ENCODE data around the gene L2HGDH. TPM values are rescaled to one million over a fixed set of nuclear protein-coding genes. Genes with fewer than 3 reads are reported as not detected.

The L2HGDH gene
- total RNA-seq, 1 experiment from 2014 or later = 16.9 TPM

DNA sequence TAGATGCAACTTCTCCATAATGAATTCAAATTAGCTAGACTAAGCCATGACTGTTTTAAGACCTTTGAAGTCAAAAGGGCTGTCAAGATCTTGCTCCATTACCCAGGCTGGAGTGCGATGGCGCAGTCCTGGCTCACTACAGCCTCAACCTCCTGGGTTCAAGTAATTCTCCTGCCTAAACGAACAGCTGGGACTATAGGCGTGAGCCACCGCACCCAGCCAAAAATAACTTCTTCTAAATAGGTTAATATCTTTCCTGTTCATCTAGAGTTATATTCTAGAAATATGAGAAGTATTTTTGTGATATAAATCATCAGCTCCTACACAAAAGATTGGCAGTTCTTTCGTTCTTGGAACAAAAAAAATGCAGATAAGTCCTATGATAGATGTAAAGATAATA, 41.1 kb downstream of the L2HGDH start:
- CTCF ChIA-PET = no interaction called here

GRCh38 chr14:50265029-50265428, 47.0 kb downstream of the L2HGDH start:
- ATAC-seq (no peak), DNase-seq (ENCODE audit: low read depth, low spot score) (no peak)
- intact Hi-C loops (cut with micrococcal nuclease) = no loop called here
- Histone ChIP-seq H3K27me3 (ENCODE audit: insufficient read depth, low read length) (no peaks in the 10 kb centered on the region), H4K20me1 (ENCODE audit: insufficient read depth) (no peaks in the 10 kb centered on the region), H3K9me2 (ENCODE audit: insufficient read depth) (no peaks in the 10 kb centered on the region), H3K9ac (ENCODE audit: low read length) (no peak overlapping the region), H3K4me2 (ENCODE audit: low read length) (no peak overlapping the region), H3K4me1 (ENCODE audit: control insufficient read depth in 1 of 2, insufficient read depth in 2 of 2, low read length in 2 of 2) (no peaks in the 10 kb centered on the region), H3K36me3 (ENCODE audit: control insufficient read depth in 1 of 2, insufficient read depth in 2 of 2, low read length in 2 of 2) (peaks cover 4 to 8% of the 10 kb centered on the region in 2 experiments; a peak in 2 of 4 replicates), H3K4me3 (replicated peaks in 1 of 2; ENCODE audit: low read depth in 1 of 2, low read length in 2 of 2) (no peak overlapping the region), H3K79me2 (ENCODE audit: insufficient read depth, low read length) (no peaks in the 10 kb centered on the region), H3K9me3 (ENCODE audit: control insufficient read depth in 1 of 2, insufficient read depth in 1 of 2, low read depth in 1 of 2, low read length in 2 of 2) (no peaks in the 10 kb centered on the region), H2AFZ (ENCODE audit: low read depth, low read length, poor library complexity, severe bottlenecking) (no peak overlapping the region), H3K27ac (ENCODE audit: low read depth, low read length) (no peak overlapping the region)
- TF ChIP-seq SIN3A (IDR thresholded peaks at IDR 0.05; ENCODE audit: low read depth) (no peak), EGR1 (IDR thresholded peaks at IDR 0.05; ENCODE audit: low read depth) (no peak), ZFX (IDR thresholded peaks at IDR 0.05) (no peak), TCF7L2 (IDR thresholded peaks at IDR 0.05; ENCODE audit: borderline replicate concordance, extremely low read depth, insufficient read depth, insufficient read length) (no peak), CBX3 (IDR thresholded peaks at IDR 0.05; ENCODE audit: low read depth) (no peak), ZBTB33 (IDR thresholded peaks at IDR 0.05; ENCODE audit: extremely low read depth, insufficient replicate concordance, low read length) (no peak), YY1 (IDR thresholded peaks at IDR 0.05; ENCODE audit: extremely low read depth, insufficient replicate concordance, low read depth, low read length) (no peak)
- BruUV-seq (replicated peaks) = no TSS peak
- CTCF ChIA-PET = no interaction called here
- RAD21 ChIA-PET (ENCODE audit: low non-redundant PET in 1 of 2, low total read pairs in 2 of 2, uncharacterized antibody in 2 of 2, unreplicated experiment in 2 of 2) = no interaction called here
- POLR2A ChIA-PET = no interaction called here

More for the DNA sequence above, 41.1 kb downstream of the L2HGDH start:
- Histone ChIP-seq H3K9me3 (ENCODE audit: control insufficient read depth in 1 of 2, insufficient read depth in 1 of 2, low read depth in 1 of 2, low read length in 2 of 2) (no peaks in the 10 kb centered on the region), H3K27me3 (ENCODE audit: insufficient read depth, low read length) (no peaks in the 10 kb centered on the region), H3K9ac (ENCODE audit: low read length) (no peak overlapping the region), H4K20me1 (ENCODE audit: insufficient read depth) (no peaks in the 10 kb centered on the region), H3K36me3 (ENCODE audit: control insufficient read depth in 1 of 2, insufficient read depth in 2 of 2, low read length in 2 of 2) (peaks cover 0 to 6% of the 10 kb centered on the region in 2 experiments; a peak in 1 of 4 replicates), H3K4me2 (ENCODE audit: low read length) (no peak overlapping the region), H3K4me3 (replicated peaks in 1 of 2; ENCODE audit: low read depth in 1 of 2, low read length in 2 of 2) (no peak overlapping the region), H3K4me1 (ENCODE audit: control insufficient read depth in 1 of 2, insufficient read depth in 2 of 2, low read length in 2 of 2) (no peaks in the 10 kb centered on the region), H3K27ac (ENCODE audit: low read depth, low read length) (no peak overlapping the region), H3K9me2 (ENCODE audit: insufficient read depth) (no peaks in the 10 kb centered on the region), H3K79me2 (ENCODE audit: insufficient read depth, low read length) (no peaks in the 10 kb centered on the region), H2AFZ (ENCODE audit: low read depth, low read length, poor library complexity, severe bottlenecking) (no peak overlapping the region)
- BruUV-seq (replicated peaks) = no TSS peak
- ChIA-PET RAD21 (ENCODE audit: low non-redundant PET in 1 of 2, low total read pairs in 2 of 2, uncharacterized antibody in 2 of 2, unreplicated experiment in 2 of 2) (no interaction called here), POLR2A (no interaction called here)
- TF ChIP-seq FOSL1 (IDR thresholded peaks at IDR 0.05; ENCODE audit: low read depth) = no peak
- TF ChIP-seq TCF7L2 (IDR thresholded peaks at IDR 0.05; ENCODE audit: borderline replicate concordance, extremely low read depth, insufficient read depth, insufficient read length) = no peak
- no peak for TF ChIP-seq EZH2 (IDR thresholded peaks at IDR 0.05)
- TF ChIP-seq EZH2phosphoT487 (IDR thresholded peaks at IDR 0.05; ENCODE audit: borderline replicate concordance) = no peak
- TF ChIP-seq, protein P1, sequence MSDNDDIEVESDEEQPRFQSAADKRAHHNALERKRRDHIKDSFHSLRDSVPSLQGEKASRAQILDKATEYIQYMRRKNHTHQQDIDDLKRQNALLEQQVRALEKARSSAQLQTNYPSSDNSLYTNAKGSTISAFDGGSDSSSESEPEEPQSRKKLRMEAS (IDR thresholded peaks at IDR 0.05) = no peak
- ATAC-seq = no peak
- intact Hi-C loops (cut with micrococcal nuclease) = no loop called here
- DNase-seq (ENCODE audit: low read depth, low spot score) = no peak

Measured in HCT116 (cell line).